ENCODE data around the gene TNFAIP1.

TNFAIP1 gene

DNA sequence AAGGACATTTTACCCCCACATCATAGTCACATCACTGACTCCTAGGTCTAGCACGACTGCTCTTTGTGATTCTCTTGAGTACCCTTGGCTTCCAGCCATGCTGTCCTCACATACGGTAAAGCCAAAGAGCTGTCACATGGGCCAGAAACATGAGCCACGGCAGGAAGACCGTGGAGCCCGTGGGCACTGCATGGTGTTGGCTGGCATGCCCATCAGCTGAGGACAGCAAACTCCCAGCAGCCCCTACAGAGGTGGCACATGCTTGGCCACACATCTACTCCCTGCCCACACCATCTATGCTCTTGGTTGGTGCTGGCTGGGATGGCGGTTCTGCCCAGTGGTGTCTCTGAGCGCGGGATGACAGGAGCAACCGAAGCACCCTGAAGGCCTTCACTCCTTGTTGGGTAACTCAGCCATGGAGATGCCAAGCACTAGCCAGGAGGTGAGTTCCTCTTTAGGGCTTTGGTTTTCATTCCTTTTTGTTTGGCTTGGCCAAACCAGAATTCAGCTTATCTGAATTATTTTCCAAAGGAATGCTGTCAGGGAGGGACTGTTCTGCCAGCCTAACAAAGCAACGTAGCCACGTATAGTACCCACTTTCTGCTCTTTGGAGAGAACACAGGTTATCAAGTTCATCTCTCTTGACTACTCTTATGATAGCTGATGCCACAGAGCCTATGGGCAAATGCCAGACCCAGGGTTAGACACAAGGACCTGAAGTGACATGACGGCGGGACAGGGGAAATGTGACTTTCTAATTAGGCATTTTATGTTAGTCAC lies 10.0 kb downstream of the TNFAIP1 start:
- no peak for DNase-seq (ENCODE audit: low read depth in 2 of 2)

DNA sequence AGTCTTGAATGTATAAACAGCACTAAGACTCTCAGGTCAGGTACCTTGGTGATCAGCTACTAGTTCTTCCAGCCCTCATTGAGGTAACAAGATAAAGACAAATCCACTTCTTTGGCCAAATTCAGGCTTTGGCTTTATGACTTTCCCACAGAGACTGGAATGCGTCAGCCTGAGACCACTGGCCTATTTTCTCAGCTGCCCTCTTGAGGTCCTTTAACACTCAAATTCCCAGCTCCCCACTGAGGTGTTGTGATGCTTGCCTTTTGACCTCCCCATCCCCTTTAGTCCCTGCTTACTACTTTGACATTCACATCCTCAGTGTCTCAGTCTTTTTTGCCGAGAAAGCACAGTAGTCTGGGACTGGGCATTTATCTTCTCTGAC lies 10.6 kb downstream of the TNFAIP1 start:
- DNase-seq (ENCODE audit: low read depth in 2 of 2) = no peak

DNA sequence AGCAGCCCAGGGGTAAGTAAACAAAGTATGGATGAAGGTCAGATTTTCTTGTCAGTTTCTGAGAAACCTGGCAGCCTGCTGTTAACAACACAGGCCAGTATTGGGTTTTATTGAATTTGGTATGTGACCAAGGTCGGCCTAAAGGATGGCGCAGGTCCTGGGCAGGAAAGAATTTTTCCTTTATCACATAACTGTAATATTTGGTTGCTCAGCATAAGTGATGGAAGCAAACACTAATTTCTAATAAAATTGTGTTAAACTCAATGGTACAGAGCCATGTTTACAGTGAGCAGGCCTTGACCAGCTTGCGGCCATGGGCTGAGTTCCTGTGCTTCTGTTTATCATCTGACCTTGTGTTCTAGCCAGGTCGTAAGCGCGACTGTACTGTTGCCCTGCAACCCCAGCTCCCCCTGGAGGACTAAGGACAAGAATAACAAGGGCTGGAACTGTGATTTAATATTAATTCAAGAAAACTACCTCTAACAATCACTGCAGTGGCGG lies 11.2 kb downstream of the TNFAIP1 start:
- no peak for DNase-seq (ENCODE audit: low read depth in 2 of 2)

GRCh38 chr17:28347261-28347891 lies 11.8 kb downstream of the TNFAIP1 start:
- DNase-seq (ENCODE audit: low read depth in 2 of 2) = no peak

- DNase-seq (ENCODE audit: low read depth in 2 of 2) = no peak
Measured at GRCh38 chr17:28348979-28349378, 13.4 kb downstream of the TNFAIP1 start.

GRCh38 chr17:28350271-28350670 lies 14.7 kb downstream of the TNFAIP1 start:
- no peak for DNase-seq (ENCODE audit: low read depth in 2 of 2)

GRCh38 chr17:28357061-28357900 lies 21.7 kb downstream of the TNFAIP1 start, which contains the start of gene POLDIP2:
Gene POLDIP2 (minus strand): TSS chr17:28357527. CDS start chr17:28357448, 79 bp downstream.
- peak; percentile 92 to 94 for DNase-seq (ENCODE audit: low read depth in 2 of 2)

- no peak for DNase-seq (ENCODE audit: low read depth in 2 of 2)
Measured at GRCh38 chr17:28357901-28358197, 22.3 kb downstream of the TNFAIP1 start.

GRCh38 chr17:28363186-28363585 lies 27.6 kb downstream of the TNFAIP1 start:
- DNase-seq (ENCODE audit: low read depth in 2 of 2) = no peak

GRCh38 chr17:28363776-28364650 lies 28.5 kb downstream of the TNFAIP1 start:
- DNase-seq (ENCODE audit: low read depth in 2 of 2) = no peak

DNA sequence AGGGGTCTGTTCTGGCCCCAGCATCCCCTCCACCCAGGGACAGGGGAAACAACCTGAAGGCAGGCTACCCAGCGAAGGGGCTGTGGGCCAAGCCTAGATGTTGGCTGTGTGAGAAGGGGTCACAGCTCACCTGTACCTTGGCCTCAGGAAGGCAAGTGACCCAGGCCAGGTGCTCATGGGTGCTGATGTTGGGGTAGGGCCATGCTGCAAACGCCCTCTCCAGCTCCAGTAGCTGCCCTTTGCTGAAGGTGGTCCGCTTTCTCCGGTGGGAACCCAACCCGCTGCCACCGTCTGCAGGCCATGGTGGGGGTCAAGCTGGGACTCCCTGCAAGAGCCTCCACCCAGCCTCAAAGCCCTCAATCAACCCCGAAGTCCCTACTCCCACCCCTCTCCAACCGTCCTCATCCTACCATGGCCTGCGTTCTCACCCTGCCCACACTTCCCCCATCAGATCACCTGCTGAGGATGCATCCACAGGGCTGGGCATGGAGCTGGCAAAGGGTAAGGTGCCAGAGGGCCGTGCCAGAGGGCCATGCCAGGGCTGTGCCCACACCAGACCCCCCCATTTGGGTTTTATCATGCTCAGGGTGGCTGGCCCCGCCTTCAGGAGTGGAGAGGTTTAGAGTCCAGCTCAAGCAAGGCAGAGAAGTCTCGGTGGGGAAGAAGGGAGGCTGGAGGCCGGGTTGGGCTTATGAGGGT lies 29.3 kb downstream of the TNFAIP1 start, which contains the start of gene SEBOX:
Gene SEBOX (minus strand): TSS at position 535 of the 699 bp plus-strand sequence. CDS start 48 bp downstream, at position 487.
- no peak for DNase-seq (ENCODE audit: low read depth in 2 of 2)

GRCh38 chr17:28365487-28365886 lies 29.9 kb downstream of the TNFAIP1 start:
- no peak for DNase-seq (ENCODE audit: low read depth in 2 of 2)

DNA sequence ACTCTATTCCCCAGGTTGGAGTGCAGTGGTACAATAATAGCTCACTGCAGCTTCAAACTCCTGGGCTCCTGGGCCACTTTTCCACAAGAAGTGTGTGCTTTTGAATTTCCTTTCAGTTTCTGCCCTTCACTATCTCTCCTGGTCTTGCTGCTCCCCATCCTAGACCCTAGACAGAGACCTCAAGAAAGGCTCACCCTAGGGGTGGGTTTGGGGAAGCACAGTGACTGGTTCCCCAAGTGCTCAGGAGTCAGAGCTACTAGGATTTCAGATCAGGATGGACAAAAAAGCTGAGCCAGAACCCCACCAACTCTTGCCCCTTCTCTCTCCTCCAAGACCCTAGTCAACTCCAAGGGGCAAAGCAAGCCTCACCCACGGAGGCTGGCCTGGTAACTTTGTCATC lies 31.0 kb downstream of the TNFAIP1 start:
- no peak for DNase-seq (ENCODE audit: low read depth in 2 of 2)

- DNase-seq (ENCODE audit: low read depth in 2 of 2) = no peak
Measured at GRCh38 chr17:28367641-28368305, 32.2 kb downstream of the TNFAIP1 start.

DNA sequence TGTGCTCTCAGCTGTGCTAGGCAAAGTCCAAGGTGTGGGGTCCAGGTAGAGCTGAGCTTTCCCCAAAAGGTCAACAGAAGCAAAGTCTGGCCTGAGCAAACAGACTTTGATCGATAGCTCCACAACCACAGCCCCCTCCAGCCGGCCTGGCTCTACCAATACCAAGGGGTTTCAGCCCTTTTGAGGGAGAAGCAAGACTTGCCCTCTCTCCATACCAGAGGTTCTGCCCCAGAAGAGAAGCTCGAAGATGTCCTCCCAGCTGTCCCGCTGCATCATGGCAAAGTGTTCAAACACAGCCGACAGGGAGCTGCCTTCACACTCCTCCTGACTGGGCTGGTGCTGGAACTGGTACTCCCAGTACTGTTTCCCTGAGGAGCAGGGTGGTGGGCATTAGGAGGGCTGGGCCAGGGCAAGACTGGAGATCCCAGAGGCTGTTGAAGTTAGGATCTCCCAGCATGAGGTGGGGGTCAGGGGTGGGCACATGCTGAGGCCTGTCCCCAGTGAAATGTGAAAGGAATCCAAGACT lies 32.8 kb downstream of the TNFAIP1 start:
- no peak for DNase-seq (ENCODE audit: low read depth in 2 of 2)

GRCh38 chr17:28368915-28369683 lies 33.5 kb downstream of the TNFAIP1 start:
- DNase-seq (ENCODE audit: low read depth in 2 of 2) = no peak

GRCh38 chr17:28369684-28370034 lies 34.1 kb downstream of the TNFAIP1 start:
- DNase-seq (ENCODE audit: low read depth in 2 of 2) = no peak

DNA sequence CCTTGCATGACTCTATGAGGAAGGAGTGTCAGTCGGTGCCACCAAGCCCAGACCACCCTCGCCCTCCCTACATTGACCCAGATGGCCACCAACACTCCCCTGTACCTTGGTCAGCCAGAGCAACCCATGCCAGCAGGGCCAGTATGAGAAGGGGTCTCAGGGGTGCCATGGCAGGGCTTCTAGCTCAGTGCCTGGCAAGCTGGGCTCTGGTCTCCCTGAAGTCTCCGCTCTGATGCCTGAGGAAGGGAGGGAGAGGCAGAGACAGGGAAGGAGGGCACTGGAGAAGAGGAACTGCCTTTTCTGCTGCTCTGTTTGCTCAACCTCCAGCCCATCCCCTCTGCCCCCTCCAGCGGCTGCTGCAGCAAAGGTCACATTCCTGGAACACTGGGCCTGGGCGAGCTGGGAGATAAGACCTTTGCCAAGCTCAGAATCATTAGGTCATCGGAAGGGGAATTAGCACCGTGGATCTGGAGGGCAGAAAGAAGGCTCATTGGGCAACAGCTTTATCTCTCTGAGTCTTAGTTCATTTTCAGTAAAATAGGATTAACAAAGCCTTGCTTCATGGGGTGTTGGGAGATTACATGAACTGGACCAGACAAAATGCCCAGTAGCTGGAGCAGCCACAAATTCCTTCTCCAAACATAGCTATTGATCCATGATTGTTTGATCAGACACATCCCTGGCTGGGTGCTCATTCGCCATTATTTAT lies 34.6 kb downstream of the TNFAIP1 start, which contains the start of gene VTN:
Gene VTN (minus strand): TSS at position 273 of the 709 bp plus-strand sequence. CDS start 104 bp downstream, at position 169.
- DNase-seq (ENCODE audit: low read depth in 2 of 2) = no peak
